HG03442 (cell line): ENCODE results near the gene TAS2R4.
"Not testable (repeated sequence)": the region's sequence is repeated elsewhere in the genome, so short reads cannot be mapped to it uniquely, and the experiment has no call there.

Experiments
- ATAC-seq: cut with Tn5 transposase; IDR thresholded peaks from one replicate; pipeline ENCODE4 v1.9.1; 2021; ENCODE audit warnings: mild to moderate bottlenecking, moderate library complexity; ENCODE audit not compliant: unreplicated experiment

The TAS2R4 gene

DNA sequence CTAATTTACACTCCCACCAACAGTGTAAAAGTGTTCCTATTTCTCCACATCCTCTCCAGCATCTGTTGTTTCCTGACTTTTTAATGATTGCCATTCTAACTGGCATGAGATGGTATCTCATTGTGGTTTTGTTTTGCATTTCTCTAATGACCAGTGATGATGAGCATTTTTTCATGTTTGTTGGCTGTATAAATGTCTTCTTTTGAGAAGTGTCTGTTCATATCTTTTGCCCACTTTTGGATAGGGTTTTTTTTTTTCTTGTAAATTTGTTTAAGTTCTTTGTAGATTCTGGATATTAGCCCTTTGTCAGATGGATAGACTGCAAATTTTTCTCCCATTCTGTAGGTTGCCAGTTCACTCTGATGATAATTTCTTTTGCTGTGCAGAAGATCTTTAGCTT is 46.0 kb downstream of the TAS2R4 start:
- not testable (repeated sequence) for ATAC-seq
